Activated CD8-positive, alpha-beta T cell treated with anti-CD3 and anti-CD28 coated beads for 36 hours (primary cell): ENCODE measurements around the gene MUC6. TPM values are rescaled to one million over a fixed set of nuclear protein-coding genes. Genes with fewer than 3 reads are reported as not detected.

Experiments
- ATAC-seq: fragments of 200-7000 bp; cut with Tn5 transposase; one replicate; pipeline ENCODE4 v1.10.0; 2021; ENCODE audit warnings: mild to moderate bottlenecking, moderate library complexity
- CTCF ChIA-PET: fragments of 350-600 bp; sonication (Branson Sonifier 250); formaldehyde crosslinking; loops from one replicate; lab custom pipeline; 2021; ENCODE audit warnings: antibody characterized with exemption; lab: Charles Lee
- POLR2A ChIA-PET: fragments of 350-600 bp; sonication (Branson Sonifier 250); formaldehyde crosslinking; loops from one replicate; lab custom pipeline; 2021; ENCODE audit warnings: antibody characterized with exemption; lab: Charles Lee
- DNase-seq: peaks from one replicate; pipeline ENCODE4 v3.0.0-alpha.2; 2020
- H3K27ac Mint-ChIP-seq: one replicate; pipeline ENCODE4 v1.8.0; 2021; ENCODE audit warnings: mild to moderate bottlenecking, mixed read lengths
- H3K27me3 Mint-ChIP-seq: one replicate; pipeline ENCODE4 v1.8.0; 2021; ENCODE audit warnings: mixed read lengths
- H3K36me3 Mint-ChIP-seq: one replicate; pipeline ENCODE4 v1.8.0; 2021; ENCODE audit warnings: low read depth, mixed read lengths
- H3K4me1 Mint-ChIP-seq: one replicate; pipeline ENCODE4 v1.8.0; 2021; ENCODE audit warnings: low read depth, mixed read lengths
- H3K4me3 Mint-ChIP-seq: one replicate; pipeline ENCODE4 v1.8.0; 2021; ENCODE audit warnings: mild to moderate bottlenecking, moderate library complexity, mixed read lengths
- H3K9me3 Mint-ChIP-seq: one replicate; pipeline ENCODE4 v1.8.0; 2021; ENCODE audit warnings: mixed read lengths
- intact Hi-C: fragments of 100-400 bp; cut with micrococcal nuclease; formaldehyde crosslinking; loops from one replicate; pipeline ENCODE4 v1.10.0; 2022
- total RNA-seq, 2 experiments: library from RNA; stranded (reverse); gene quantifications; one replicate each; pipeline ENCODE4 v1.2.3, GENCODE V29; 2021
- TF ChIP-seq, protein P1 (sequence below): fragments of 200-600 bp; IDR thresholded peaks from one replicate; pipeline ENCODE4 v1.8.0; 2022; ENCODE audit warnings: antibody characterized with exemption, mild to moderate bottlenecking

MUC6 gene
- total RNA-seq, 2 experiments from 2014 or later, result not detected

DNA sequence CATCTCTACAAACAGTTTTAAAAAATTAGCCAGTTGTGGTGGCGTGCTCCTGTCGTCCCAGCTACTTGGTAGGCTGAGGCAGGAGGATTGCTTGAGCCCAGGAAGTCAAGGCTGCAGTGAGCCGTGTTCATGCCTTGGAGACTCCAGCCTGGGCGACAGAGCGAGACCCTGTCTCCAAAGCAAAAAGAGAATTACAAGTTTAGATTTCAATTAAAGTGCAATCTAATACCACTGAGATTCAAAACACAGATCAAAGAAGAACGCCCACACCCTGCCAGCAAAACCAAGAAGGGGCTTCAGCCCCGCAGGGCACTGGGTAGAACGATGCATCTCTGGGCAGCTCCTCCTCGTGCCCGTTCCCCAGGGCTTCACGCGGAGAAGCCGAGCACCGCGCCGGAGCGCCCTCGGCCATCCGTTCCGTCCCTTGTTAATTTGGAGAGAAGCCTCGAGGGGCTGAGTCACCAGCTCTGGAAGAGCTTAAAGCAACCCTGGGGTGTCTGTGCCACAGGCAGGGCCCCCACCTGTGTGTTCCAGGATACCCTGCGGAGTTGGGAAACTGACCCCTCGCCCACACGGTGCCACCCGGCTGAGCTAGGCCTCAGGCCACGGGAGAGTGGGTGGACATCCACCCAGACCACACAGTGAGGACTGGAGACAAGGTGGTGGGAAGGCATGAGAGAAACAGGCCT lies 63.9 kb downstream of the MUC6 start:
- POLR2A ChIA-PET, result no interaction called here
- Mint-ChIP-seq H3K36me3 (peaks cover 13% of the 10 kb centered on the region), H3K27ac (no peak overlapping the region), H3K4me1 (peaks cover 51% of the 10 kb centered on the region), H3K4me3 (no peak overlapping the region), H3K9me3 (no peaks in the 10 kb centered on the region), H3K27me3 (no peaks in the 10 kb centered on the region)
- intact Hi-C loops, result no loop called here
- TF ChIP-seq, protein P1, sequence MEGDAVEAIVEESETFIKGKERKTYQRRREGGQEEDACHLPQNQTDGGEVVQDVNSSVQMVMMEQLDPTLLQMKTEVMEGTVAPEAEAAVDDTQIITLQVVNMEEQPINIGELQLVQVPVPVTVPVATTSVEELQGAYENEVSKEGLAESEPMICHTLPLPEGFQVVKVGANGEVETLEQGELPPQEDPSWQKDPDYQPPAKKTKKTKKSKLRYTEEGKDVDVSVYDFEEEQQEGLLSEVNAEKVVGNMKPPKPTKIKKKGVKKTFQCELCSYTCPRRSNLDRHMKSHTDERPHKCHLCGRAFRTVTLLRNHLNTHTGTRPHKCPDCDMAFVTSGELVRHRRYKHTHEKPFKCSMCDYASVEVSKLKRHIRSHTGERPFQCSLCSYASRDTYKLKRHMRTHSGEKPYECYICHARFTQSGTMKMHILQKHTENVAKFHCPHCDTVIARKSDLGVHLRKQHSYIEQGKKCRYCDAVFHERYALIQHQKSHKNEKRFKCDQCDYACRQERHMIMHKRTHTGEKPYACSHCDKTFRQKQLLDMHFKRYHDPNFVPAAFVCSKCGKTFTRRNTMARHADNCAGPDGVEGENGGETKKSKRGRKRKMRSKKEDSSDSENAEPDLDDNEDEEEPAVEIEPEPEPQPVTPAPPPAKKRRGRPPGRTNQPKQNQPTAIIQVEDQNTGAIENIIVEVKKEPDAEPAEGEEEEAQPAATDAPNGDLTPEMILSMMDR, result no peak
- ATAC-seq (no peak), DNase-seq (no peak)
- CTCF ChIA-PET, result no interaction called here

DNA sequence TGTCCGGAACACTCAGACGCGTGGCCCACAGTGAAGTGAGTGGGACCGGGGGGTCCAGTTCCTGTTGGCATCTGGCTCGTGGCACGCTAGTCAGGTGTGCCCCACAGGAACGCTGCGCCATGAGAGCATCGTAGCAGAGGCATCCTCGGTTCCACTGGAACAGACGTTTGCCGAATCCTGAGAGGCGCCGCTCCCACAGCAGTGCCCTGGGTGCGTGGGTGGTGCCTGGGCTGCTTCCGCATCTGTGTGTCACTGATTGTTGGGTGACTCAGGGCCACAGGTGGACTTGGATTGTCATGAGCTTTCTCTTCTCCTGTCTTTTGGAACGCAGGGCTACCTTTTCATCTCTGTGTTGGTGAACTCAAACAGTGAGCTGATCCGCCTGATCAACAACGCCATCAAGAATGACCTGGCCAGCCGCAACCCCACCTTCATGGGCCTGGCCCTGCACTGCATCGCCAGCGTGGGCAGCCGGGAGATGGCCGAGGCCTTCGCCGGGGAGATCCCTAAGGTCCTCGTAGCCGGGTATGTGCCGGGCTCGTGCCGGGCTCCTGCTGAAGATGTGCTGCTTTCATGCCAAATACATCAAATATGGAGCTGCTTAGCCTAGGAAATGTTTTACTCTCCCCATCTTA lies 64.7 kb downstream of the MUC6 start:
- Mint-ChIP-seq H3K27ac (peak overlapping the region; percentile 41), H3K36me3 (peaks cover 13% of the 10 kb centered on the region), H3K4me3 (no peak overlapping the region), H3K9me3 (no peaks in the 10 kb centered on the region), H3K4me1 (peaks cover 44% of the 10 kb centered on the region), H3K27me3 (no peaks in the 10 kb centered on the region)
- ChIA-PET CTCF (interaction anchor here (1.0 to 2.1 kb wide), 2 partner anchors 73 to 80 kb away, joined by 3 to 4 read pairs; no protein-coding TSS in a partner anchor), POLR2A (no interaction called here)
- TF ChIP-seq, protein P1, result no peak
- ATAC-seq (no peak), DNase-seq (no peak)
- intact Hi-C loops, result no loop called here

DNA sequence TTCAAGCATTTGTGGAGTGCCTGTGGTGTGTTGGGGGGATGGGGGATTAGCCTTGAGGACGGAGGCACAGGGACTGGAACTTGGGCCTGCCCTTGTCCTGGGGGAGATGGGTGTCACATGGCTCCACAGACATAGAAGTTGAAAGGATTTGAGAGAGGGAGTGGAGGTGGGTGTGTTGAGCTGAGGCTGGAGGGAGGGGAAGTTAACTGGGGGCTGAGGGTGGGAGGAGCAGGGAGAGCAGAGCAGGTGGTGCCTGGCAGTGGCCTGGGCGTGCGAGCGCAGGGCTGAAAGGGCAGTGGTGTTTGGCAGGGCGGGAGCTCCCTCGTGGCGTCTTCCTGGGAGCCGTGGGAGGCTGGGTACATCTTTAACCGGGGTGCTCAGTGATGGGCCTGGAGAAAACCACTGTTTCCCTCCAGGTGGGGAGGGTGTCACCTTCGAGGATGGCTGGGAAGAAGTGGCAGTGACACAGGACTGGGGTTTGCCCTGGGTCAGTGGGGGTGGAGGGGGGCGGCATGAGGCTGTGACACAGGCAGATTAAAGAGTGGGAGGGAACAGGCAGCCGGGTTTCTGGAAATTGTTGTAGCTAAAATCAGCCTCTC lies 65.3 kb downstream of the MUC6 start:
- H3K4me3 Mint-ChIP-seq, result no peak overlapping the region
- CTCF ChIA-PET, result interaction anchor here (1.0 to 2.1 kb wide), 2 partner anchors 73 to 80 kb away, joined by 3 to 4 read pairs; no protein-coding TSS in a partner anchor
- TF ChIP-seq, protein P1, result no peak
- POLR2A ChIA-PET, result interaction anchor here (1.0 kb wide), 1 partner anchor 60 kb away, joined by 3 read pairs; the partner anchor contains the start of gene CHID1
- DNase-seq, result no peak
- ATAC-seq, result no peak
- peaks cover 42% of the 10 kb centered on the region for H3K4me1 Mint-ChIP-seq
- H3K27me3 Mint-ChIP-seq, result no peaks in the 10 kb centered on the region
- peaks cover 13% of the 10 kb centered on the region for H3K36me3 Mint-ChIP-seq
- intact Hi-C loops, result no loop called here
- H3K27ac Mint-ChIP-seq, result peak overlapping the region; percentile 41
- H3K9me3 Mint-ChIP-seq, result no peaks in the 10 kb centered on the region

DNA sequence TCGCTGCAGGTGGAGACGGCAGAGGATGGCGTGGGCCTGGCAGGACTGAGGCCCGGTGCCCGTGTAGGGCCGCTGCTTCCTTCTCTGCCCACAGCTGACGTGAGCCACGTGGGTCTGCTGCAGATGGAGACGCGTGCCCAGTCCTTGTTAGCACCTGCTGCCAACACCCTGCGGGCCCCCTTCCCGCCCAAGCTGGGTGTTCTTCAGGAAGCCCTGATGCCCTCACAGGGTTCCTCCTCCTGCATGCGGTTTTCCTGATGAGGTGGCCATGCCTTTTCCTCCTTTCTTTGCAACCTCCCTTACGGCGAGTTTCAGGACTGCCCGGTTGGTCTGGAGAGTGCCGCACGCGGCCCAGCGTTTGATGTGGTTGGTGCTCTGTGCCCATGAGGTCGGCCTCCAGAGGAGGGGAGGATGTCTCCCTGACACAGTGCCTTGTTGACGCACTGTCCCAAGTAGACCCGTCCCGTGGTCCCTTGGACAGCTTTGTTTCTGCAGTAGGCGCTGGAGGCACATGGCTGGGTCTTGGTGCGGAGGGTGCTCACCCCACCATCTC lies 66.1 kb downstream of the MUC6 start:
- TF ChIP-seq, protein P1, result no peak
- CTCF ChIA-PET, result interaction anchor here (1.0 to 2.1 kb wide), 2 partner anchors 72 to 81 kb away, joined by 3 to 4 read pairs; no protein-coding TSS in a partner anchor
- peak overlapping the region; percentile 41 for H3K27ac Mint-ChIP-seq

More for the DNA sequence above, 66.1 kb downstream of the MUC6 start:
- H3K36me3 Mint-ChIP-seq, result peaks cover 13% of the 10 kb centered on the region
- no peaks in the 10 kb centered on the region for H3K27me3 Mint-ChIP-seq
- H3K4me3 Mint-ChIP-seq, result no peak overlapping the region
- DNase-seq, result peak; percentile 63
- H3K4me1 Mint-ChIP-seq, result peaks cover 38% of the 10 kb centered on the region
- ATAC-seq, result peak; percentile 71
- intact Hi-C loops, result no loop called here
- H3K9me3 Mint-ChIP-seq, result no peaks in the 10 kb centered on the region
- POLR2A ChIA-PET, result interaction anchor here (1.0 kb wide), 1 partner anchor 59 kb away, joined by 3 read pairs; the partner anchor contains the start of gene CHID1
